SU-DHL-6 (cell line): ENCODE measurements around the gene SYK.

Source experiments
- H2AFZ ChIP-seq: fragments of 200-600 bp; sonication (generic); 2 replicates; pipeline ENCODE4 v1.6.1; 2014; ENCODE audit warnings: low read depth, mild to moderate bottlenecking, moderate library complexity, mixed read lengths, antibody characterized with exemption, low read length; ENCODE audit not compliant: severe bottlenecking
- H3F3A ChIP-seq: fragments of 200-600 bp; shearing (Covaris generic); 2 replicates; pipeline ENCODE4 v1.6.0; 2016; ENCODE audit warnings: antibody characterized with exemption, mild to moderate bottlenecking; ENCODE audit not compliant: insufficient read depth
- H3K27ac ChIP-seq: fragments of 200-600 bp; sonication (generic); 2 replicates; pipeline ENCODE4 v1.5.1; 2016; ENCODE audit warnings: low read depth, mild to moderate bottlenecking, low read length, moderate library complexity, mixed read lengths
- H3K27me3 ChIP-seq: fragments of 200-600 bp; sonication (generic), shearing (Covaris generic); 2 replicates; pipeline ENCODE4 v1.6.0; 2014; ENCODE audit warnings: mild to moderate bottlenecking, low read length
- H3K36me3 ChIP-seq: fragments of 200-600 bp; sonication (generic); 2 replicates; pipeline ENCODE4 v1.6.1; 2014; ENCODE audit warnings: mild to moderate bottlenecking, low read length, mixed read lengths
- H3K4me2 ChIP-seq: fragments of 300-600, 200-600 bp; shearing (Covaris generic), sonication (generic); 2 replicates; pipeline ENCODE4 v1.6.0; 2014; ENCODE audit warnings: low read length, low read depth, mild to moderate bottlenecking; ENCODE audit not compliant: poor library complexity, severe bottlenecking
- H3K4me3 ChIP-seq: fragments of 200-600 bp; sonication (generic); 2 replicates; pipeline ENCODE4 v1.5.1; 2014; ENCODE audit warnings: antibody characterized with exemption, low read length, mild to moderate bottlenecking, mixed read lengths; ENCODE audit not compliant: insufficient read depth, poor library complexity, severe bottlenecking
- H3K79me2 ChIP-seq: fragments of 200-600 bp; sonication (generic); 2 replicates; pipeline ENCODE4 v1.6.1; 2014; ENCODE audit warnings: mild to moderate bottlenecking, low read length, moderate library complexity; ENCODE audit not compliant: insufficient read depth
- H3K9ac ChIP-seq: fragments of 200-600 bp; sonication (generic); 2 replicates; pipeline ENCODE4 v1.7.0; 2014; ENCODE audit warnings: mild to moderate bottlenecking, low read length
- H3K9me2 ChIP-seq: fragments of 200-600 bp; sonication (generic); replicated peaks from 2 replicates; pipeline ENCODE4 v1.6.1; 2014; ENCODE audit warnings: low read length; ENCODE audit not compliant: insufficient read depth
- H3K9me3 ChIP-seq: fragments of 200-600 bp; sonication (generic); 2 replicates; pipeline ENCODE4 v1.6.1; 2014; ENCODE audit warnings: low read length, mixed read lengths; ENCODE audit not compliant: insufficient read depth
- H4K20me1 ChIP-seq: fragments of 200-600 bp; sonication (generic); 2 replicates; pipeline ENCODE4 v1.6.1; 2014; ENCODE audit warnings: low read depth, mild to moderate bottlenecking, antibody characterized with exemption, low read length, moderate library complexity, mixed read lengths
- EZH2phosphoT487 ChIP-seq: fragments of 200-600 bp; sonication (generic), shearing (Covaris generic); conservative IDR thresholded peaks from 2 replicates; pipeline ENCODE4 v1.6.1; 2018; ENCODE audit warnings: mild to moderate bottlenecking, antibody characterized with exemption, low read length, moderate library complexity, mixed read lengths
- TF ChIP-seq, protein P1 (sequence below): fragments of 200-600 bp; sonication (generic); IDR thresholded peaks from one replicate; pipeline ENCODE4 v1.5.1; 2017; ENCODE audit warnings: antibody characterized with exemption, mild to moderate bottlenecking, low read length, moderate library complexity; ENCODE audit not compliant: insufficient read depth, poor library complexity, severe bottlenecking

The SYK gene

DNA sequence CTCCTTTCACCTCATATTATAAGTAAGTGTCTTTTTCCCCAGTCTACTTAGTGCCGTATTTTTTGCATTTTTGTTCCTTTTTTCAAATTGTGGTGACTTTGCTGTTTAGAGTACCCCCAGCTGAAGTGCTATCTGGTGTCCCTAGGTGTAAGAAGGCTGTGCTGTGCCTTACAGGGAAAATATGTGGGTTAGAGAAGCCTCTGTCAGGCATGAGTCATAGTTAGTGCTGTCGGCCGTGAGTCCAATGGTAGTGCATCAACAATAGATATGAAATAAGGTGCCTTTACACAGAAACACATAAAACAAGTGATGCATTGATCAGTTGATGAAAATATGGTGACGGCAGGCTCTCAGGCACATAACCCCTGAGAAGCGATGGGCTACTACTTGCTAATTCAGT is 20.1 kb downstream of the SYK start:
- no peak overlapping the region for H3K4me3 ChIP-seq
- peaks cover 36% of the 10 kb centered on the region for H3K79me2 ChIP-seq
- no peaks in the 10 kb centered on the region for H4K20me1 ChIP-seq
- H3K9me2 ChIP-seq: no peaks in the 10 kb centered on the region
- H3K27ac ChIP-seq: no peak overlapping the region
- H3K9me3 ChIP-seq: no peaks in the 10 kb centered on the region
- peaks cover 16% of the 10 kb centered on the region for H3F3A ChIP-seq
- H2AFZ ChIP-seq: no peak overlapping the region
- no peaks in the 10 kb centered on the region for H3K27me3 ChIP-seq
- TF ChIP-seq EZH2phosphoT487: no peak
- TF ChIP-seq, protein P1, sequence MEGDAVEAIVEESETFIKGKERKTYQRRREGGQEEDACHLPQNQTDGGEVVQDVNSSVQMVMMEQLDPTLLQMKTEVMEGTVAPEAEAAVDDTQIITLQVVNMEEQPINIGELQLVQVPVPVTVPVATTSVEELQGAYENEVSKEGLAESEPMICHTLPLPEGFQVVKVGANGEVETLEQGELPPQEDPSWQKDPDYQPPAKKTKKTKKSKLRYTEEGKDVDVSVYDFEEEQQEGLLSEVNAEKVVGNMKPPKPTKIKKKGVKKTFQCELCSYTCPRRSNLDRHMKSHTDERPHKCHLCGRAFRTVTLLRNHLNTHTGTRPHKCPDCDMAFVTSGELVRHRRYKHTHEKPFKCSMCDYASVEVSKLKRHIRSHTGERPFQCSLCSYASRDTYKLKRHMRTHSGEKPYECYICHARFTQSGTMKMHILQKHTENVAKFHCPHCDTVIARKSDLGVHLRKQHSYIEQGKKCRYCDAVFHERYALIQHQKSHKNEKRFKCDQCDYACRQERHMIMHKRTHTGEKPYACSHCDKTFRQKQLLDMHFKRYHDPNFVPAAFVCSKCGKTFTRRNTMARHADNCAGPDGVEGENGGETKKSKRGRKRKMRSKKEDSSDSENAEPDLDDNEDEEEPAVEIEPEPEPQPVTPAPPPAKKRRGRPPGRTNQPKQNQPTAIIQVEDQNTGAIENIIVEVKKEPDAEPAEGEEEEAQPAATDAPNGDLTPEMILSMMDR: no peak
- H3K4me2 ChIP-seq: no peak overlapping the region
- peaks cover 21% of the 10 kb centered on the region; the same call in 1 of the 2 replicates for H3K36me3 ChIP-seq
- no peak overlapping the region for H3K9ac ChIP-seq

DNA sequence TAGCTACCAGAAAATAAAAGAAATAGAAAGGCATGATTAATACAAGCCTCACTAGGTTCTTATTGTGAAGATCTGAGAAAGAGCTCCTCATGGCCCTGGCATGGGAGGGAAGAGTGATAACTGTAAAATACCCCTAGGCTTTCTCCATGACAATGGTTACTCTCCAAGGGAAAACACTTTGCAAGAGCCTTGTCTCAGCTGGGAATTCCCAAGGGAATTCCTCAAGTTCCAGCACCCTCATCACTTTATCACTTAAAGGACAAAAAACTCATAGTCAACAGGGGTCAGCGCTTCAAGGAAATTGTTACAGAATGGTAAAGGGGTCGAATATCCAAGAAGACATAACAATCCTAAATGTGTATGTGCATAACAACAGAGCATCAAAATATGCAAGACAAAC is 21.2 kb downstream of the SYK start:
- Histone ChIP-seq H3K4me2 (no peak overlapping the region), H3K36me3 (peaks cover 19% of the 10 kb centered on the region; the same call in 1 of the 2 replicates)

DNA sequence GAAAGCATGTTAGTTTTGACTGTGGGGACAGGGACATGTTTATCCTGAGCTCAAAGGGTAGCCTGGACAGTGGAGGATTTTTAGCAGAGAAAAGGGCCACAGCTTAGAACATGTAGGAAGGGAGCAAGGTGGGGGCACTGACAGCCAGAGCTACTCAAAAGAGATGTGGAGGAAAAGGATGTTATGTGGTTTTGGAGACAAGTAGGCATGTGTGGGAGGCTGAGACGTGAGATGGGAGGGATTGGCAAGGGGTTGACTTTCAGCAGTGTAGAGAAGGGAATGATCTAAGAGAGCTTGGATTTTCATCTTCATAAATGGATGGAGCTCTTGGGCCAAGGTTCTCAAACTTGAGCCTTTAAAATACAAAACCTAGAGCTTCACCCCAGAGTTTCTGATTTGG is 24.0 kb downstream of the SYK start:
- Histone ChIP-seq H3F3A (peaks cover 20% of the 10 kb centered on the region), H3K9ac (no peak overlapping the region), H3K27ac (peak overlapping the region; percentile 85), H3K9me2 (no peaks in the 10 kb centered on the region), H4K20me1 (no peaks in the 10 kb centered on the region), H2AFZ (no peak overlapping the region), H3K27me3 (no peaks in the 10 kb centered on the region), H3K79me2 (peaks cover 41% of the 10 kb centered on the region), H3K36me3 (peaks cover 16% of the 10 kb centered on the region; the same call in 1 of the 2 replicates), H3K4me2 (no peak overlapping the region), H3K9me3 (no peaks in the 10 kb centered on the region), H3K4me3 (no peak overlapping the region)
- no peak for TF ChIP-seq EZH2phosphoT487
- TF ChIP-seq, protein P1: no peak

More for the DNA sequence above, 21.2 kb downstream of the SYK start:
- Histone ChIP-seq H3K9me2 (no peaks in the 10 kb centered on the region), H3K79me2 (peaks cover 31% of the 10 kb centered on the region), H3F3A (peaks cover 20% of the 10 kb centered on the region), H3K9me3 (no peaks in the 10 kb centered on the region), H3K4me3 (no peak overlapping the region), H3K9ac (no peak overlapping the region), H3K27ac (no peak overlapping the region), H3K27me3 (no peaks in the 10 kb centered on the region), H4K20me1 (no peaks in the 10 kb centered on the region), H2AFZ (no peak overlapping the region)
- TF ChIP-seq EZH2phosphoT487: no peak
- TF ChIP-seq, protein P1: no peak
